Mesendoderm (in vitro differentiated cells): Measurements from ENCODE around the gene CHD1L.

Experiments
- DNase-seq: peaks from one replicate; pipeline ENCODE4 v3.0.0; 2013
- H2AK5ac ChIP-seq: 2 replicates; pipeline ENCODE4 v1.6.1; 2013; ENCODE audit warnings: low read length, inconsistent platforms
- H2BK120ac ChIP-seq: 2 replicates; pipeline ENCODE4 v1.6.1; 2013; ENCODE audit warnings: low read depth, mild to moderate bottlenecking, low read length, moderate library complexity, mixed read lengths
- H2BK15ac ChIP-seq: replicated peaks from 2 replicates; pipeline ENCODE4 v1.6.1; 2013; ENCODE audit warnings: low read depth, mild to moderate bottlenecking, moderate library complexity
- H2BK5ac ChIP-seq: 2 replicates; pipeline ENCODE4 v1.6.1; 2013; ENCODE audit warnings: low read length, inconsistent platforms
- H3K18ac ChIP-seq: 2 replicates; pipeline ENCODE4 v1.6.1; 2013; ENCODE audit warnings: mild to moderate bottlenecking, low read length, mixed read lengths
- H3K23ac ChIP-seq: one replicate; pipeline ENCODE4 v1.6.1; 2013; ENCODE audit warnings: low read length
- H3K27ac ChIP-seq: 2 replicates; pipeline ENCODE4 v1.5.1; 2013; ENCODE audit warnings: low read depth, mild to moderate bottlenecking, inconsistent platforms, low read length, moderate library complexity
- H3K27me3 ChIP-seq: 2 replicates; pipeline ENCODE4 v1.6.1; 2013; ENCODE audit warnings: low read length, control low read depth, mild to moderate bottlenecking, inconsistent platforms; ENCODE audit not compliant: insufficient read depth, poor library complexity
- H3K36me3 ChIP-seq: 2 replicates; pipeline ENCODE4 v1.6.1; 2013; ENCODE audit warnings: low read length, inconsistent platforms; ENCODE audit not compliant: control insufficient read depth, insufficient read depth
- H3K4ac ChIP-seq: one replicate; pipeline ENCODE4 v1.6.1; 2013; ENCODE audit warnings: low read depth, mild to moderate bottlenecking, low read length, moderate library complexity
- H3K4me1 ChIP-seq: 2 replicates; pipeline ENCODE4 v1.6.1; 2013; ENCODE audit warnings: low read depth, low read length, inconsistent platforms; ENCODE audit not compliant: control insufficient read depth
- H3K4me2 ChIP-seq: 2 replicates; pipeline ENCODE4 v1.6.1; 2013; ENCODE audit warnings: low read length
- H3K4me3 ChIP-seq: 2 replicates; pipeline ENCODE4 v1.5.1; 2013; ENCODE audit warnings: mild to moderate bottlenecking, low read length
- H3K56ac ChIP-seq: one replicate; pipeline ENCODE4 v1.6.1; 2013; ENCODE audit warnings: low read length
- H3K79me1 ChIP-seq: 2 replicates; pipeline ENCODE4 v1.6.1; 2013; ENCODE audit warnings: low read length, inconsistent platforms
- H3K79me2 ChIP-seq: 2 replicates; pipeline ENCODE4 v1.6.1; 2013; ENCODE audit warnings: mild to moderate bottlenecking, low read length; ENCODE audit not compliant: control insufficient read depth, insufficient read depth
- H3K9ac ChIP-seq: 2 replicates; pipeline ENCODE4 v1.6.1; 2013; ENCODE audit warnings: low read length, inconsistent platforms
- H4K5ac ChIP-seq: one replicate; pipeline ENCODE4 v1.6.1; 2013; ENCODE audit warnings: low read length
- H4K8ac ChIP-seq: one replicate; pipeline ENCODE4 v1.6.1; 2013; ENCODE audit warnings: low read depth, mild to moderate bottlenecking, control low read depth, low read length, moderate library complexity
- WGBS: extraction: QIAGEN DNeasy Blood & Tissue Kit; methylation state at CpG from one replicate; pipeline ENCODE4 v1.1.7; 2013; ENCODE audit warnings: low lambda C conversion rate, missing lambda C conversion rate; ENCODE audit not compliant: insufficient coverage; ENCODE audit errors: extremely low coverage; 5-methylcytosine and 5-hydroxymethylcytosine counted together

Gene CHD1L

DNA sequence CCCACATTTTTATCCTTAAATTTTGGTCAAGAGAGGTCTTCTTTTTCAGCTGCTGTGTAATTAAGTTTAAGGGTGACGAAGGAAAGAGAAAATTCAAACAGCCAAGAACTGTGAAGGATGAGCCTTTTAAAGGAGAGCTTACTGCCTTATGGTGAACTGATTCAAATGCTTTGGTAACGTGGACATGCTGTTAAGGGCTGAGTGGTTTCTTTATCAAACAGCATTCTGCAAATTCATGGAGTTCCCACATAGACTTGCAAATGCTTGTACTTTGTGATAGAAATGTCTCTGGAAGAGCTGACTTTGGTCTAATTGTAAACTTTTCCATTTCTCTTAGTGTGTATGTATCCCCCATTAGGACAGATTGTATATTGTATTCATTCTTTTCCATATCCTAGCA is 93.8 kb downstream of the CHD1L start:
- no peak overlapping the region for H3K56ac ChIP-seq
- no peak overlapping the region for H3K9ac ChIP-seq
- H3K79me1 ChIP-seq, result no peaks in the 10 kb centered on the region
- H3K27ac ChIP-seq, result no peak overlapping the region
- H2BK120ac ChIP-seq, result no peak overlapping the region
- DNase-seq, result peak; percentile 31
- H2BK15ac ChIP-seq, result no peak overlapping the region
- H3K36me3 ChIP-seq, result no peaks in the 10 kb centered on the region
- no CpG with 5 or more reads among the region's 2 CpGs for WGBS
- no peaks in the 10 kb centered on the region for H3K79me2 ChIP-seq
- H3K4me1 ChIP-seq, result no peaks in the 10 kb centered on the region
- no peak overlapping the region for H4K8ac ChIP-seq
- no peaks in the 10 kb centered on the region for H3K27me3 ChIP-seq
- H3K23ac ChIP-seq, result no peak overlapping the region
- H2AK5ac ChIP-seq, result no peak overlapping the region
- H2BK5ac ChIP-seq, result no peak overlapping the region
- H3K18ac ChIP-seq, result no peak overlapping the region
- H3K4me2 ChIP-seq, result no peak overlapping the region
- no peak overlapping the region for H3K4me3 ChIP-seq
- no peak overlapping the region for H4K5ac ChIP-seq
- H3K4ac ChIP-seq, result no peak overlapping the region

DNA sequence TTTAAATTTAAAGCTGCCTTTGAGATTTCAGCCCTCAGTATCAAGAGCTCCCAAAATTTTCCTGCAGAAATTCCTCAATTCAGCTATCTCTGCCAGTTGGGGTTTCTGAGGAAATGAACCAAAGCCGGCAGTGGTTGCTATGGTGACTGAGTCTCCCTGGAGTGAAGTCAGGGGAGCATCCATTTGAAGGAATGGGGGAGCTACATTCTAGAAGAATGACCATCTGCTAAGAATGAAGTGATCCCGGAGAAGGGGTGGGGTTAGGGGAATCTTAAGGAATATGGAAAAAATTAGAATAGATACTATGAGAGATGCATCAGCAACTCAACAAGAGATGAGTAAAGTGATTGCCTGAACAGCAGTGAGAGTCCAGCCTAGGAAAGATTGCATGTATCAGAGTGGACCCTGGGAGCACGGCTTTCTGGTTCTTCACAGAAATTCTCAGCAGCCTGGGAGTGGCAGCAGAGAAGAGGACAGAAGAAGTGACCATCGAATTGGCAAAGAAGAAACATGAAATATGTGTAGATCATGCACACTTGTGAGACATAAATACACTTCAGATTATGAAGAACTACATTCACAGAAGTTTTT is 94.7 kb downstream of the CHD1L start:
- peak; percentile 81 for DNase-seq
- Histone ChIP-seq H3K27ac (no peak overlapping the region), H3K9ac (no peak overlapping the region), H2AK5ac (no peak overlapping the region), H4K8ac (no peak overlapping the region), H4K5ac (no peak overlapping the region), H2BK5ac (no peak overlapping the region), H3K4me2 (no peak overlapping the region), H2BK120ac (no peak overlapping the region), H3K4me3 (no peak overlapping the region), H3K27me3 (no peaks in the 10 kb centered on the region), H3K18ac (no peak overlapping the region), H3K79me1 (no peaks in the 10 kb centered on the region), H2BK15ac (no peak overlapping the region), H3K4me1 (no peaks in the 10 kb centered on the region), H3K56ac (no peak overlapping the region), H3K23ac (no peak overlapping the region), H3K36me3 (no peaks in the 10 kb centered on the region), H3K79me2 (no peaks in the 10 kb centered on the region), H3K4ac (no peak overlapping the region)
- no CpG with 5 or more reads among the region's 4 CpGs for WGBS

DNA sequence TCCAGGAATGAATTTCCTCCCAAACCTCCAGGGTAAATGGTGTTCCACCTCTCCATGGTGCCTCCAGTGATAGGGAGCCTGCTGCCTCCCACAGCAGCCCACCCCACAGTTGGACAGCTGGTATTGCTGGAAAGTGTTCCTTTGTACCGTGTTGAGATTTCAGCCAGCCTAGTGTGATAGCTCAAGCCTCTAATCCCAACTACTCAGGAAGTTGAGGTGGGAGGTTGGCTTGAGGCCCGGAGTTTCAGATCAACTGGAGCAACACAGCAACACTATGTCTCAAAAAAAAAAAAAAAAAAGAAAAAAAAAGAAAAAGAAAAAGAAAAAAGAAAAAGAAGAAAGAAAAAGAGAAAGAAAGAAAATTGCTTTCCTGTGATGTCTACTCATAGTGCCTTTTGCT is 96.1 kb downstream of the CHD1L start:
- no peak overlapping the region for H3K4me3 ChIP-seq
- H3K9ac ChIP-seq, result no peak overlapping the region
- no peaks in the 10 kb centered on the region for H3K4me1 ChIP-seq
- no peak overlapping the region for H3K27ac ChIP-seq
- no peak overlapping the region for H2BK5ac ChIP-seq
- H4K5ac ChIP-seq, result no peak overlapping the region
- H2BK120ac ChIP-seq, result no peak overlapping the region
- no CpG with 5 or more reads among the region's 2 CpGs for WGBS
- no peaks in the 10 kb centered on the region for H3K79me1 ChIP-seq
- DNase-seq, result no peak
- no peak overlapping the region for H4K8ac ChIP-seq
- no peak overlapping the region for H3K4me2 ChIP-seq
- H2AK5ac ChIP-seq, result no peak overlapping the region
- no peaks in the 10 kb centered on the region for H3K27me3 ChIP-seq
- no peaks in the 10 kb centered on the region for H3K36me3 ChIP-seq
- no peaks in the 10 kb centered on the region for H3K79me2 ChIP-seq
- H2BK15ac ChIP-seq, result no peak overlapping the region
- no peak overlapping the region for H3K4ac ChIP-seq
- no peak overlapping the region for H3K18ac ChIP-seq
- no peak overlapping the region for H3K56ac ChIP-seq
- no peak overlapping the region for H3K23ac ChIP-seq

DNA sequence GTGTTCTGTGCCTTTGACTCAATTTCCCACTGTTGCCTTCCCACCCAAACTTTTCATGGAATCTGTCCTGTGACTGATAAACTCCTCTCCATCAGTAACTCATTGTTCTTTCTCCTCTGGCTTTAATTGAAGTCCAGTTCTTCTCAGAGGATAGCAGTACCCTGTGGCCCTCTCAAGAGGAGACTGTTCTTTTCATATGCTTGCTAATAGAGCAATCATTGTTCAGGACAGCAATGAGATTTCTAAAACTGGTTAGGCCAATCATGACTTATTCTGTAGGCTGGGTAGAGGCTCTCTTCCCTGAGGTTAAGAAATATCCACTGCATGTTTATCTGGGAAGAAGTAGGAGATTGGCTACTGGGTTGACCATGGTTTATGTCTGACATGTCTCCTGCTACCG is 98.8 kb downstream of the CHD1L start:
- Histone ChIP-seq H3K27ac (no peak overlapping the region), H4K5ac (no peak overlapping the region), H3K9ac (no peak overlapping the region), H3K56ac (no peak overlapping the region), H3K27me3 (no peaks in the 10 kb centered on the region), H3K79me2 (no peaks in the 10 kb centered on the region), H4K8ac (no peak overlapping the region), H3K4me1 (no peaks in the 10 kb centered on the region), H2BK5ac (no peak overlapping the region), H3K4ac (no peak overlapping the region), H2AK5ac (no peak overlapping the region), H3K23ac (no peak overlapping the region), H2BK15ac (no peak overlapping the region), H3K4me2 (no peak overlapping the region), H3K79me1 (no peaks in the 10 kb centered on the region), H3K4me3 (no peak overlapping the region), H2BK120ac (no peak overlapping the region), H3K36me3 (no peaks in the 10 kb centered on the region), H3K18ac (no peak overlapping the region)
- DNase-seq, result no peak
- no CpG with 5 or more reads among the region's 1 CpG for WGBS
